NCI-H748 treated with DMSO at 0.1 percent for 48 hours (cell line): ENCODE measurements around the gene NOP9.

Source experiments
- DNase-seq: peaks from one replicate; lab custom pipeline; 2025; lab: John Stamatoyannopoulos, UW

NOP9 gene

GRCh38 chr14:24263848-24264247, 35.8 kb upstream of the NOP9 start:
- DNase-seq, result no peak

- DNase-seq, result no peak
These were observed 35.4 kb upstream of the NOP9 start for GRCh38 chr14:24264298-24264697.

GRCh38 chr14:24266344-24267244, 33.1 kb upstream of the NOP9 start:
- DNase-seq, result no peak

GRCh38 chr14:24267516-24267915, 32.1 kb upstream of the NOP9 start:
- DNase-seq, result no peak

GRCh38 chr14:24268225-24268624, 31.4 kb upstream of the NOP9 start:
- DNase-seq, result no peak

GRCh38 chr14:24269368-24269767, 30.3 kb upstream of the NOP9 start:
- no peak for DNase-seq

GRCh38 chr14:24269910-24270536, 29.6 kb upstream of the NOP9 start:
- DNase-seq, result no peak

- no peak for DNase-seq
These were observed 29.0 kb upstream of the NOP9 start for GRCh38 chr14:24270537-24271133.

GRCh38 chr14:24271134-24271833, 28.4 kb upstream of the NOP9 start, which contains the start of gene RABGGTA:
RABGGTA (minus strand) TSS chr14:24271597; CDS start chr14:24271115, 482 bp downstream.
- DNase-seq, result peak; percentile 80

- DNase-seq, result no peak
These were observed 27.8 kb upstream of the NOP9 start for GRCh38 chr14:24271834-24272263.

GRCh38 chr14:24272467-24272866, 27.2 kb upstream of the NOP9 start:
- no peak for DNase-seq

- no peak for DNase-seq
These were observed 26.1 kb upstream of the NOP9 start for GRCh38 chr14:24273422-24273998.

GRCh38 chr14:24274101-24274543, 25.5 kb upstream of the NOP9 start:
- no peak for DNase-seq

- DNase-seq, result no peak
These were observed 22.6 kb upstream of the NOP9 start for GRCh38 chr14:24277071-24277470.

- no peak for DNase-seq
These were observed 21.9 kb upstream of the NOP9 start for GRCh38 chr14:24277606-24278321.

- DNase-seq, result no peak
These were observed 21.2 kb upstream of the NOP9 start for GRCh38 chr14:24278424-24278823.

GRCh38 chr14:24279301-24280186, 20.1 kb upstream of the NOP9 start:
- no peak for DNase-seq

- DNase-seq, result no peak
These were observed 18.7 kb upstream of the NOP9 start for GRCh38 chr14:24280797-24281460.

- DNase-seq, result no peak
These were observed 18.0 kb upstream of the NOP9 start for GRCh38 chr14:24281636-24282035.

- DNase-seq, result no peak
These were observed 16.9 kb upstream of the NOP9 start for GRCh38 chr14:24282736-24283135.
